Gastroesophageal sphincter (tissue), 3 donors: ENCODE measurements around the gene MAPT.

ENCODE experiments used
- EP300 ChIP-seq: sonication (generic); formaldehyde crosslinking; IDR thresholded peaks from one replicate; pipeline ENCODE4 v1.6.1; 2017; ENCODE audit warnings: antibody characterized with exemption, mild to moderate bottlenecking
- POLR2A ChIP-seq, 2 donors: fragments of 450-650 bp; IDR thresholded peaks; one replicate each; pipeline ENCODE4 v1.6.1; 2017; ENCODE audit warnings: antibody characterized with exemption in 2 of 2, mild to moderate bottlenecking in 2 of 2, moderate library complexity in 1 of 2
- POLR2AphosphoS5 ChIP-seq: sonication (generic); formaldehyde crosslinking; IDR thresholded peaks from one replicate; pipeline ENCODE4 v1.6.1; 2017; ENCODE audit warnings: antibody characterized with exemption
- TF ChIP-seq, protein P1 (sequence below), 4 experiments: fragments of 200-600 bp in 2 of 4; fragments of 450-650 bp in 2 of 4; sonication (generic) in 1 of 4; IDR thresholded peaks; one replicate each; pipeline ENCODE4 v1.5.1; 2017 to 2019; ENCODE audit warnings: antibody characterized with exemption in 4 of 4, mild to moderate bottlenecking in 2 of 4, moderate library complexity in 2 of 4

DNA sequence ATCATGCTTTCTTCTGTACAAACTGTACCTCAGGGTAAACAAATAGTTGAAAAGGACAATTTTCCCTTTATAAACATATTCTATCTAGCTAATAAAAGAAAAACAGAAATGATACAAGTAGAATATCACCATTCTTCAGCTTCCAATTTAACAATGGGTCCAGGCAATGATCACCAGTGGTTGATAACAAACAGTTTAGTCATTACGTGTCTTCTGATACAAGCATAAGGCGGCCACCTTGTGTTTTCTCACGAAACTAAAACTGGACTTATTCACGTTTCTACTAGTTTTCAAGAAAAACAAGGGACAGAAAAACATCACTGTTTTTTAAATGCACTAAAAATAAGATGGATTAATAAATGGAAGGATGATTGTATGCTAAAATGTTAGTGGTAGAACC lies 163.0 kb downstream of the MAPT start:
- TF ChIP-seq, protein P1, sequence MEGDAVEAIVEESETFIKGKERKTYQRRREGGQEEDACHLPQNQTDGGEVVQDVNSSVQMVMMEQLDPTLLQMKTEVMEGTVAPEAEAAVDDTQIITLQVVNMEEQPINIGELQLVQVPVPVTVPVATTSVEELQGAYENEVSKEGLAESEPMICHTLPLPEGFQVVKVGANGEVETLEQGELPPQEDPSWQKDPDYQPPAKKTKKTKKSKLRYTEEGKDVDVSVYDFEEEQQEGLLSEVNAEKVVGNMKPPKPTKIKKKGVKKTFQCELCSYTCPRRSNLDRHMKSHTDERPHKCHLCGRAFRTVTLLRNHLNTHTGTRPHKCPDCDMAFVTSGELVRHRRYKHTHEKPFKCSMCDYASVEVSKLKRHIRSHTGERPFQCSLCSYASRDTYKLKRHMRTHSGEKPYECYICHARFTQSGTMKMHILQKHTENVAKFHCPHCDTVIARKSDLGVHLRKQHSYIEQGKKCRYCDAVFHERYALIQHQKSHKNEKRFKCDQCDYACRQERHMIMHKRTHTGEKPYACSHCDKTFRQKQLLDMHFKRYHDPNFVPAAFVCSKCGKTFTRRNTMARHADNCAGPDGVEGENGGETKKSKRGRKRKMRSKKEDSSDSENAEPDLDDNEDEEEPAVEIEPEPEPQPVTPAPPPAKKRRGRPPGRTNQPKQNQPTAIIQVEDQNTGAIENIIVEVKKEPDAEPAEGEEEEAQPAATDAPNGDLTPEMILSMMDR (IDR thresholded peaks at IDR 0.05): no peak
- TF ChIP-seq POLR2AphosphoS5 (no peak), EP300 (no peak), POLR2A (IDR thresholded peaks at IDR 0.05) (no peak)
